K562 (cell line): Measurements from ENCODE around the gene CST3.

ENCODE experiments used
- EZH2 ChIP-seq: IDR thresholded peaks from 2 replicates; pipeline ENCODE4 v1.6.1; 2012; ENCODE audit warnings: low read depth, mild to moderate bottlenecking, inconsistent platforms, low read length, borderline replicate concordance
- RBFOX2 ChIP-seq: fragments of 200-400 bp; formaldehyde crosslinking; IDR thresholded peaks from 2 replicates; pipeline ENCODE4 v1.6.1; 2017; ENCODE audit warnings: low read depth, mild to moderate bottlenecking, low read length, moderate library complexity
- TBP ChIP-seq: optimal IDR thresholded peaks from 2 replicates; pipeline ENCODE3; 2011; ENCODE audit warnings: low read depth, low read length, improper control_type of control experiment
- TF ChIP-seq, protein P1 (sequence below), 2 experiments: fragments of 450-650 bp in 1 of 2; sonication (generic) in 1 of 2; formaldehyde crosslinking in 1 of 2; IDR thresholded peaks in 1 of 2; conservative IDR thresholded peaks in 1 of 2; 2 replicates each; pipeline versions ENCODE4 v1.6.1 to v1.8.1; 2016 to 2023; ENCODE audit warnings: mild to moderate bottlenecking in 2 of 2, moderate library complexity in 2 of 2, inconsistent platforms in 1 of 2, missing genetic modification reagents in 1 of 2

DNA sequence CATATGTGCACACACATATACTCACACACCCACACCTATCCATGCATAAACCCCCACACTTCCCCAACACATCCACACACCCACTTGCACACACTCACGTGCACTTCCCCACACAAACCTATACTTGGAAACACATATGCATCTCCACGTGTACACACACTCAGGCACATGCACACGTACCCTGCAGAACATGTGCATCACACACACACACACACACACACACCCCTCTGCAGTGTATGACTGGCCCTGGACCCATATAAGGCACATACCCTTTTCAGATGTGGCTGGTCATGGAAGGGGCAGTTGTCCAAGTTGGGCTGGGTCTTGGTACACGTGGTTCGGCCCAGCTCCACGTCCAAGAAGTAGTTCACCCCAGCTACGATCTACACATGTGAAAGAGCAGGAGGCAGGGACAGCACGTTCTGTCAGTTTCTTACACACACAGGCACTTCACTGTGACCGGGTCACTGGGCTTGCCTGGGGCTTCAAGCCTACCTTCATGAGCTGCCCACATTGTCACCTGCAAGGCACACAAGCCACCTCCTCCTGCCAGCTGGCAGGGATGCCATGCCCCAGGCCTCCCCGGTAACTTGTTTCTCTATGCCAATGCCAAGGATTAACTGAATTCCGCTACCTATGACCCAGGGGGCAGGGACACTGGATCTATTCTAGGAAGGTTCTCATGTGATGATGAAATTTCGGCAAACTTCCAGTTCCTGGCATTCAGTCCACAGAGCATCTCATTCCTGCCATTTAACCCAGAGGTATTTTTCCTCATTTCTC lies 2.6 kb downstream of the CST3 start:
- TF ChIP-seq, protein P1, sequence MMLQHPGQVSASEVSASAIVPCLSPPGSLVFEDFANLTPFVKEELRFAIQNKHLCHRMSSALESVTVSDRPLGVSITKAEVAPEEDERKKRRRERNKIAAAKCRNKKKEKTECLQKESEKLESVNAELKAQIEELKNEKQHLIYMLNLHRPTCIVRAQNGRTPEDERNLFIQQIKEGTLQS (IDR thresholded peaks at IDR 0.05): peak; percentile 17; the same call in 1 of the 2 replicates
- TF ChIP-seq, protein P1 (CRISPR knock-in tag; conservative IDR thresholded peaks at IDR 0.05): no peak
- no peak for TF ChIP-seq EZH2
- no peak for TF ChIP-seq TBP
- no peak for TF ChIP-seq RBFOX2
